ENCODE measurements around the gene CARMIL1.

DNA sequence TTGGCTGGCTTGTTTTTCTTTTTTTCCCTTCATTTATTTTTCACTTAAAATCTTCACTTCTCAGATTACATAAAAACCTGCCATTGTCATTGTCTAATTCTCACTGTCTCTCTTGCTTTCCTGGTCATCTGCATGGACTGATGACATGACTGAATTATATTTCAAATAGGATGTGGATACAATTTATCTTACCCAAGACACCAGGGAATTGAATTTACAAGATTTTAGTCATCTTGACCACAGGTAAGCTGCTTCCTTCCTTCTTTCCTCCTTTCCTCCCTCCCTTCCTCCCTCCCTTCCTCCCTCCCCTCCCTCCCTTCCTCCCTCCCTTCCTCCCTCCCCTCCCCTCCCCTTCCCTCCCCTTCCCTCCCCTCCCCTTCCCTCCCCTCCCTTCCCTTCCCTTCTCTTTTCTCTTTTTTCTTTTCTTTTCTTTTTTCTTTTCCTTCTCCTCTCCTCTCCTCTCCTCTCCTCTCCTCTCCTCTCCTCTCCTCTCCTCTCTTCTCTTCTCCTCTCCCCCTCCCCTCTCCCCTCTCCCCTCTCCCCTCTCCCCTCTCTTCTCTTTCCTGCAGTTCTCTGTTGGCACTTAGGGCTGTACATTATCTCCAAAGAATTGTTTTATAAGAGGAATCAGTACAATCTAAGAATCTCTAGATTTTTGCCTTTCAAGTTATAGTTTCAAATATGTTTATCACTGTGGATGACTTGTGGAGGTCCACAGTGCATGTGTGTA is 171.5 kb downstream of the CARMIL1 start:
- TF ChIP-seq FOSL2 (IDR thresholded peaks at IDR 0.05; ENCODE audit: borderline replicate concordance, low read depth) (no peak), TAF1 (IDR thresholded peaks at IDR 0.05; ENCODE audit: borderline replicate concordance, low read depth, low read length) (no peak), YY1 (IDR thresholded peaks at IDR 0.05; ENCODE audit: low read depth) (no peak), GABPA (IDR thresholded peaks at IDR 0.05; ENCODE audit: low read depth) (no peak), EP300 (IDR thresholded peaks at IDR 0.05; ENCODE audit: borderline replicate concordance in 1 of 2, low read depth in 1 of 2, low read length in 1 of 2) (no peak), RFX5 (IDR thresholded peaks at IDR 0.05; ENCODE audit: low read length) (no peak)
- TF ChIP-seq, protein P1, sequence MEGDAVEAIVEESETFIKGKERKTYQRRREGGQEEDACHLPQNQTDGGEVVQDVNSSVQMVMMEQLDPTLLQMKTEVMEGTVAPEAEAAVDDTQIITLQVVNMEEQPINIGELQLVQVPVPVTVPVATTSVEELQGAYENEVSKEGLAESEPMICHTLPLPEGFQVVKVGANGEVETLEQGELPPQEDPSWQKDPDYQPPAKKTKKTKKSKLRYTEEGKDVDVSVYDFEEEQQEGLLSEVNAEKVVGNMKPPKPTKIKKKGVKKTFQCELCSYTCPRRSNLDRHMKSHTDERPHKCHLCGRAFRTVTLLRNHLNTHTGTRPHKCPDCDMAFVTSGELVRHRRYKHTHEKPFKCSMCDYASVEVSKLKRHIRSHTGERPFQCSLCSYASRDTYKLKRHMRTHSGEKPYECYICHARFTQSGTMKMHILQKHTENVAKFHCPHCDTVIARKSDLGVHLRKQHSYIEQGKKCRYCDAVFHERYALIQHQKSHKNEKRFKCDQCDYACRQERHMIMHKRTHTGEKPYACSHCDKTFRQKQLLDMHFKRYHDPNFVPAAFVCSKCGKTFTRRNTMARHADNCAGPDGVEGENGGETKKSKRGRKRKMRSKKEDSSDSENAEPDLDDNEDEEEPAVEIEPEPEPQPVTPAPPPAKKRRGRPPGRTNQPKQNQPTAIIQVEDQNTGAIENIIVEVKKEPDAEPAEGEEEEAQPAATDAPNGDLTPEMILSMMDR (IDR thresholded peaks at IDR 0.05): no peak
- TF ChIP-seq, protein P2, sequence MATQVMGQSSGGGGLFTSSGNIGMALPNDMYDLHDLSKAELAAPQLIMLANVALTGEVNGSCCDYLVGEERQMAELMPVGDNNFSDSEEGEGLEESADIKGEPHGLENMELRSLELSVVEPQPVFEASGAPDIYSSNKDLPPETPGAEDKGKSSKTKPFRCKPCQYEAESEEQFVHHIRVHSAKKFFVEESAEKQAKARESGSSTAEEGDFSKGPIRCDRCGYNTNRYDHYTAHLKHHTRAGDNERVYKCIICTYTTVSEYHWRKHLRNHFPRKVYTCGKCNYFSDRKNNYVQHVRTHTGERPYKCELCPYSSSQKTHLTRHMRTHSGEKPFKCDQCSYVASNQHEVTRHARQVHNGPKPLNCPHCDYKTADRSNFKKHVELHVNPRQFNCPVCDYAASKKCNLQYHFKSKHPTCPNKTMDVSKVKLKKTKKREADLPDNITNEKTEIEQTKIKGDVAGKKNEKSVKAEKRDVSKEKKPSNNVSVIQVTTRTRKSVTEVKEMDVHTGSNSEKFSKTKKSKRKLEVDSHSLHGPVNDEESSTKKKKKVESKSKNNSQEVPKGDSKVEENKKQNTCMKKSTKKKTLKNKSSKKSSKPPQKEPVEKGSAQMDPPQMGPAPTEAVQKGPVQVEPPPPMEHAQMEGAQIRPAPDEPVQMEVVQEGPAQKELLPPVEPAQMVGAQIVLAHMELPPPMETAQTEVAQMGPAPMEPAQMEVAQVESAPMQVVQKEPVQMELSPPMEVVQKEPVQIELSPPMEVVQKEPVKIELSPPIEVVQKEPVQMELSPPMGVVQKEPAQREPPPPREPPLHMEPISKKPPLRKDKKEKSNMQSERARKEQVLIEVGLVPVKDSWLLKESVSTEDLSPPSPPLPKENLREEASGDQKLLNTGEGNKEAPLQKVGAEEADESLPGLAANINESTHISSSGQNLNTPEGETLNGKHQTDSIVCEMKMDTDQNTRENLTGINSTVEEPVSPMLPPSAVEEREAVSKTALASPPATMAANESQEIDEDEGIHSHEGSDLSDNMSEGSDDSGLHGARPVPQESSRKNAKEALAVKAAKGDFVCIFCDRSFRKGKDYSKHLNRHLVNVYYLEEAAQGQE (IDR thresholded peaks at IDR 0.05; ENCODE audit: low read depth, low read length): no peak
- TF ChIP-seq, protein P3, sequence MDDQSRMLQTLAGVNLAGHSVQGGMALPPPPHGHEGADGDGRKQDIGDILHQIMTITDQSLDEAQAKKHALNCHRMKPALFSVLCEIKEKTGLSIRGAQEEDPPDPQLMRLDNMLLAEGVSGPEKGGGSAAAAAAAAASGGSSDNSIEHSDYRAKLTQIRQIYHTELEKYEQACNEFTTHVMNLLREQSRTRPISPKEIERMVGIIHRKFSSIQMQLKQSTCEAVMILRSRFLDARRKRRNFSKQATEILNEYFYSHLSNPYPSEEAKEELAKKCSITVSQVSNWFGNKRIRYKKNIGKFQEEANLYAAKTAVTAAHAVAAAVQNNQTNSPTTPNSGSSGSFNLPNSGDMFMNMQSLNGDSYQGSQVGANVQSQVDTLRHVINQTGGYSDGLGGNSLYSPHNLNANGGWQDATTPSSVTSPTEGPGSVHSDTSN (IDR thresholded peaks at IDR 0.05): no peak
